HG03045 (cell line): Measurements from ENCODE around the gene TATDN2.

Experiments used
- ATAC-seq: cut with Tn5 transposase; IDR thresholded peaks from one replicate; pipeline ENCODE4 v1.9.1; 2021; ENCODE audit warnings: mild to moderate bottlenecking, moderate library complexity; ENCODE audit not compliant: unreplicated experiment

Gene TATDN2

GRCh38 chr3:10234526-10235230, 13.6 kb upstream of the TATDN2 start:
- no peak for ATAC-seq

- ATAC-seq = no peak
Measured at GRCh38 chr3:10235551-10235950, 12.7 kb upstream of the TATDN2 start.

GRCh38 chr3:10238345-10239183, 9.7 kb upstream of the TATDN2 start:
- ATAC-seq = no peak

GRCh38 chr3:10240799-10241198, 7.5 kb upstream of the TATDN2 start:
- ATAC-seq = no peak

GRCh38 chr3:10242182-10243065, 5.8 kb upstream of the TATDN2 start:
- ATAC-seq = no peak

GRCh38 chr3:10244009-10244408, 4.2 kb upstream of the TATDN2 start:
- ATAC-seq = no peak

- no peak for ATAC-seq
Measured at GRCh38 chr3:10245081-10245712, 3.1 kb upstream of the TATDN2 start.

- no peak for ATAC-seq
Measured at GRCh38 chr3:10247679-10248183, 528 bp upstream of the TATDN2 start.

GRCh38 chr3:10248984-10249748, 907 bp downstream of the TATDN2 start:
- ATAC-seq = no peak

- ATAC-seq = no peak
Measured at GRCh38 chr3:10249833-10250232, 1.6 kb downstream of the TATDN2 start.

GRCh38 chr3:10251006-10251405, 2.7 kb downstream of the TATDN2 start:
- ATAC-seq = no peak

- ATAC-seq = no peak
Measured at GRCh38 chr3:10253731-10254130, 5.5 kb downstream of the TATDN2 start.

GRCh38 chr3:10255835-10256234, 7.6 kb downstream of the TATDN2 start:
- no peak for ATAC-seq

GRCh38 chr3:10259036-10259435, 10.8 kb downstream of the TATDN2 start:
- ATAC-seq = no peak

GRCh38 chr3:10259798-10260197, 11.5 kb downstream of the TATDN2 start:
- no peak for ATAC-seq

GRCh38 chr3:10260211-10260701, 12.0 kb downstream of the TATDN2 start:
- ATAC-seq = no peak

GRCh38 chr3:10262027-10262426, 13.8 kb downstream of the TATDN2 start:
- no peak for ATAC-seq

GRCh38 chr3:10263646-10264363, 15.5 kb downstream of the TATDN2 start:
- ATAC-seq = no peak

GRCh38 chr3:10265833-10266232, 17.6 kb downstream of the TATDN2 start:
- ATAC-seq = no peak
